Hepatocyte (in vitro differentiated cells): ENCODE results near the gene CPD. TPM values are rescaled to one million over a fixed set of nuclear protein-coding genes. Genes with fewer than 3 reads are reported as not detected.
A peak's percentile ranks its signal among the peaks of the same experiment; 100 is the strongest.

Experiments used
- DNase-seq: peaks from one replicate; pipeline ENCODE4 v3.0.0-alpha.2; 2016; ENCODE audit warnings: low spot score
- H2AFZ ChIP-seq: fragments of 200-600 bp; sonication (generic); 2 replicates; pipeline ENCODE4 v1.6.0; 2016; ENCODE audit warnings: antibody characterized with exemption, mild to moderate bottlenecking
- H3K27ac ChIP-seq: fragments of 200-600 bp; sonication (generic); 2 replicates; pipeline ENCODE4 v1.5.1; 2016; ENCODE audit warnings: mild to moderate bottlenecking
- H3K27me3 ChIP-seq: fragments of 200-600 bp; sonication (generic); 2 replicates; pipeline ENCODE4 v1.6.1; 2016
- H3K36me3 ChIP-seq: fragments of 200-600 bp; sonication (generic); replicated peaks from 2 replicates; pipeline ENCODE4 v1.5.1; 2016; ENCODE audit warnings: low read depth; ENCODE audit not compliant: insufficient read depth
- H3K4me1 ChIP-seq: fragments of 200-600 bp; sonication (generic); 2 replicates; pipeline ENCODE4 v1.5.1; 2016; ENCODE audit warnings: mild to moderate bottlenecking, moderate library complexity; ENCODE audit not compliant: insufficient read depth
- H3K4me2 ChIP-seq: fragments of 200-600 bp; sonication (generic); 2 replicates; pipeline ENCODE4 v1.6.0; 2016
- H3K4me3 ChIP-seq: fragments of 200-600 bp; sonication (generic); 2 replicates; pipeline ENCODE4 v1.5.1; 2016; ENCODE audit warnings: mild to moderate bottlenecking
- H3K79me2 ChIP-seq: fragments of 200-600 bp; sonication (generic); 2 replicates; pipeline ENCODE4 v1.6.0; 2017; ENCODE audit warnings: mild to moderate bottlenecking
- H3K9me2 ChIP-seq: fragments of 200-600 bp; sonication (generic); replicated peaks from 2 replicates; pipeline ENCODE4 v1.6.0; 2017; ENCODE audit warnings: mild to moderate bottlenecking; ENCODE audit not compliant: insufficient read depth
- H3K9me3 ChIP-seq: fragments of 200-600 bp; sonication (generic); 2 replicates; pipeline ENCODE4 v1.5.1; 2016; ENCODE audit warnings: low read depth, mild to moderate bottlenecking
- H4K20me1 ChIP-seq: fragments of 200-600 bp; sonication (generic); 2 replicates; pipeline ENCODE4 v1.6.0; 2016; ENCODE audit warnings: mild to moderate bottlenecking; ENCODE audit not compliant: insufficient read depth, poor library complexity, severe bottlenecking
- CTCF ChIP-seq: fragments of 200-600 bp; sonication (generic); IDR thresholded peaks from 2 replicates; pipeline ENCODE4 v1.5.1; 2016; ENCODE audit warnings: antibody characterized with exemption, mild to moderate bottlenecking; ENCODE audit not compliant: poor library complexity
- EZH2 ChIP-seq: fragments of 200-600 bp; sonication (generic); IDR thresholded peaks from 2 replicates; pipeline ENCODE4 v1.6.1; 2016; ENCODE audit warnings: antibody characterized with exemption, mild to moderate bottlenecking, borderline replicate concordance
- EZH2phosphoT487 ChIP-seq: fragments of 200-600 bp; sonication (generic); IDR thresholded peaks from one replicate; pipeline ENCODE4 v1.6.1; 2018; ENCODE audit warnings: antibody characterized with exemption, mild to moderate bottlenecking, low read depth, moderate library complexity; ENCODE audit not compliant: unreplicated experiment, severe bottlenecking
- WGBS: methylation state at CpG from one replicate; pipeline ENCODE4 v1.1.6; 2016; ENCODE audit warnings: low lambda C conversion rate; ENCODE audit errors: missing lambda C conversion rate; 5-methylcytosine and 5-hydroxymethylcytosine counted together
- polyA plus RNA-seq: library from polyadenylated mRNA; unstranded; fragments of >200 nt; fragmentation: Nextera tagmentation; extraction: Ambion mirVana; gene quantifications from 2 replicates; pipeline ENCODE4 v1.2.1, GENCODE V29; 2016
- total RNA-seq: library from RNA; depleted of rRNA; stranded (reverse); fragments of >200 nt; gene quantifications from 2 replicates; pipeline ENCODE4 v1.2.3, GENCODE V29; 2014

CPD gene
- total and polyA plus RNA-seq, 2 experiments from 2014 or later = 20.7 to 80.6 TPM

GRCh38 chr17:30354701-30355100 lies 24.0 kb upstream of the CPD start:
- peaks cover 8% of the 10 kb centered on the region for H3K4me1 ChIP-seq
- H3K4me3 ChIP-seq = no peak overlapping the region
- H4K20me1 ChIP-seq = no peaks in the 10 kb centered on the region
- no peaks in the 10 kb centered on the region for H3K27me3 ChIP-seq
- H2AFZ ChIP-seq = no peak overlapping the region
- no peak overlapping the region for H3K4me2 ChIP-seq
- H3K36me3 ChIP-seq = no peaks in the 10 kb centered on the region
- no peaks in the 10 kb centered on the region for H3K79me2 ChIP-seq
- TF ChIP-seq EZH2phosphoT487 (no peak), EZH2 (no peak), CTCF (no peak)
- no peak overlapping the region for H3K27ac ChIP-seq
- no peak for DNase-seq
- no peaks in the 10 kb centered on the region for H3K9me3 ChIP-seq
- H3K9me2 ChIP-seq = no peaks in the 10 kb centered on the region

- H3K4me3 ChIP-seq = no peak overlapping the region
- H3K4me2 ChIP-seq = peak overlapping the region; percentile 24
These were observed 21.3 kb upstream of the CPD start for GRCh38 chr17:30357476-30357875.

GRCh38 chr17:30358055-30358760 lies 20.5 kb upstream of the CPD start:
- Histone ChIP-seq H3K79me2 (no peaks in the 10 kb centered on the region), H3K9me3 (no peaks in the 10 kb centered on the region), H4K20me1 (no peaks in the 10 kb centered on the region), H3K4me3 (no peak overlapping the region), H3K4me2 (peak overlapping the region; percentile 24), H3K27me3 (no peaks in the 10 kb centered on the region), H3K9me2 (no peaks in the 10 kb centered on the region), H2AFZ (peak overlapping the region; percentile 17), H3K36me3 (no peaks in the 10 kb centered on the region), H3K4me1 (peaks cover 8% of the 10 kb centered on the region), H3K27ac (peak overlapping the region; percentile 18)
- no peak for TF ChIP-seq EZH2phosphoT487
- TF ChIP-seq CTCF = no peak
- no peak for TF ChIP-seq EZH2
- DNase-seq = no peak
- 48% methylated on average over 5 of the region's 5 CpGs for WGBS

More at GRCh38 chr17:30357476-30357875, 21.3 kb upstream of the CPD start:
- Histone ChIP-seq H3K27ac (peak overlapping the region; percentile 18), H2AFZ (no peak overlapping the region), H3K9me2 (no peaks in the 10 kb centered on the region), H3K27me3 (no peaks in the 10 kb centered on the region), H3K4me1 (peaks cover 8% of the 10 kb centered on the region), H4K20me1 (no peaks in the 10 kb centered on the region), H3K36me3 (no peaks in the 10 kb centered on the region), H3K9me3 (no peaks in the 10 kb centered on the region), H3K79me2 (no peaks in the 10 kb centered on the region)
- no peak for DNase-seq
- no peak for TF ChIP-seq EZH2

- no peak overlapping the region for H3K27ac ChIP-seq
- H3K79me2 ChIP-seq = no peaks in the 10 kb centered on the region
- H3K9me3 ChIP-seq = no peaks in the 10 kb centered on the region
- no peak overlapping the region for H2AFZ ChIP-seq
- no peak for DNase-seq
- no peaks in the 10 kb centered on the region for H3K36me3 ChIP-seq
- TF ChIP-seq EZH2 (no peak), CTCF (no peak), EZH2phosphoT487 (no peak)
- peaks cover 8% of the 10 kb centered on the region for H3K4me1 ChIP-seq
- H4K20me1 ChIP-seq = no peaks in the 10 kb centered on the region
- no peaks in the 10 kb centered on the region for H3K27me3 ChIP-seq
- WGBS = 85% methylated on average over 8 of the region's 8 CpGs
- H3K9me2 ChIP-seq = no peaks in the 10 kb centered on the region
- H3K4me3 ChIP-seq = no peak overlapping the region
- H3K4me2 ChIP-seq = no peak overlapping the region
These were observed 18.5 kb upstream of the CPD start for GRCh38 chr17:30360086-30360808.
